ENCODE results near the gene SLC6A8.

GRCh38 chrX:153688506-153688905, 780 bp downstream of the SLC6A8 start:
- TF ChIP-seq, protein P1, sequence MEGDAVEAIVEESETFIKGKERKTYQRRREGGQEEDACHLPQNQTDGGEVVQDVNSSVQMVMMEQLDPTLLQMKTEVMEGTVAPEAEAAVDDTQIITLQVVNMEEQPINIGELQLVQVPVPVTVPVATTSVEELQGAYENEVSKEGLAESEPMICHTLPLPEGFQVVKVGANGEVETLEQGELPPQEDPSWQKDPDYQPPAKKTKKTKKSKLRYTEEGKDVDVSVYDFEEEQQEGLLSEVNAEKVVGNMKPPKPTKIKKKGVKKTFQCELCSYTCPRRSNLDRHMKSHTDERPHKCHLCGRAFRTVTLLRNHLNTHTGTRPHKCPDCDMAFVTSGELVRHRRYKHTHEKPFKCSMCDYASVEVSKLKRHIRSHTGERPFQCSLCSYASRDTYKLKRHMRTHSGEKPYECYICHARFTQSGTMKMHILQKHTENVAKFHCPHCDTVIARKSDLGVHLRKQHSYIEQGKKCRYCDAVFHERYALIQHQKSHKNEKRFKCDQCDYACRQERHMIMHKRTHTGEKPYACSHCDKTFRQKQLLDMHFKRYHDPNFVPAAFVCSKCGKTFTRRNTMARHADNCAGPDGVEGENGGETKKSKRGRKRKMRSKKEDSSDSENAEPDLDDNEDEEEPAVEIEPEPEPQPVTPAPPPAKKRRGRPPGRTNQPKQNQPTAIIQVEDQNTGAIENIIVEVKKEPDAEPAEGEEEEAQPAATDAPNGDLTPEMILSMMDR (IDR thresholded peaks at IDR 0.05), result no peak
- TF ChIP-seq POLR2A (IDR thresholded peaks at IDR 0.05), result no peak

All from heart left ventricle (tissue), 13 donors.